ENCODE measurements around the gene TJP3. TPM values are rescaled to one million over a fixed set of nuclear protein-coding genes. Genes with fewer than 3 reads are reported as not detected.
A peak's percentile ranks its signal among the peaks of the same experiment; 100 is the strongest.
"Not testable (repeated sequence)": the region's sequence is repeated elsewhere in the genome, so short reads cannot be mapped to it uniquely, and the experiment has no call there.

TJP3 gene
- total and polyA plus RNA-seq, 2 donors = 1.4 to 3.3 TPM

DNA sequence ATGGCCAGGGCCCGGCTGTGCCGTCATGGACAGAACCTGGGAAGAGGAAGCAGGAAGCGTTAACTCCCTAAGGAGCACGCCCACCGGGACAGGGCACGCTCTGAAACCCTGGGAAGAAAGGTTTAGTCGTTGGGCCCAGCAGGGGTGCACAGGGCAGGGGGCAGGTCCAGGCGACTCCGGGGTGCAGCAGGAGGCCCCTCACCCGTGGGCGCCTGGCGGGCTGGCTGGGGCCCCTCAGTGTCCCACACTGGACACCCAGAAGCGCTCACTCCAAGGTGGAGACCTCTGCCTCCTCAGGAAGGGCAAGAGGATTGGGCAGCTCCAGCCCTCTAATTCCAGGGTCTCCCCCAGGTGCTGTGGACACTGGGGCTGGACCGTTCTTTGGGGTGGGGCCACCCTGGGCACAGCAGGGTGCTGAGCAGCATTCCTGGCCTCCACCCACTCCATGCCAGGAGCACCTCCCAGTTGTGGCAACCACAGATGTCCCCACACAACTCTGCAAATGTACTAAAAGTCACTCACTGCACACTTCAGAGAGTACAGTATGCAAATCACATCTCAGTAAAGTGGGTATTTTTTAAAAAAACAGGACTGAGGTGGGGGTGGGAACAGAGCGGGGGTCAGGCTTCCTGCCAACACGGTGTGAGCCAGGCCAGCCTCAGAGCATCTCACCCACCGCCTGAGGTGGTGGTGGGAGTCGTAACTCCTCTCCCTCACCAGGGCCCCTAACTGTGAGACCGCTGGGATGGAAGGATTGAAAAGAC lies 43.1 kb upstream of the TJP3 start:
- H3K9me3 ChIP-seq (ENCODE audit: control insufficient read depth in 2 of 2, insufficient read depth in 1 of 2, low read length in 1 of 2) = peaks cover 0 to 6% of the 10 kb centered on the region in 2 donors
- DNase-seq (ENCODE audit: low read depth in 6 of 9, low spot score in 9 of 9) = no peak
- H3K27ac ChIP-seq (ENCODE audit: low read depth in 1 of 2, low read length in 1 of 2) = no peak overlapping the region
- WGBS = 94% methylated on average over 19 of the region's 19 CpGs
- H3K36me3 ChIP-seq (ENCODE audit: control insufficient read depth in 2 of 2, insufficient read depth in 2 of 2, low read length in 1 of 2) = peaks cover 17 to 37% of the 10 kb centered on the region in 2 donors
- no peak overlapping the region for H3K4me3 ChIP-seq (ENCODE audit: low read length in 2 of 2)
- H3K4me1 ChIP-seq (ENCODE audit: control insufficient read depth in 2 of 2, insufficient read depth in 2 of 2, low read length in 2 of 2) = no peaks in the 10 kb centered on the region
- H3K27me3 ChIP-seq (ENCODE audit: control insufficient read depth in 2 of 2, insufficient read depth in 1 of 2, low read length in 1 of 2) = peaks cover 0 to 1% of the 10 kb centered on the region in 2 donors

DNA sequence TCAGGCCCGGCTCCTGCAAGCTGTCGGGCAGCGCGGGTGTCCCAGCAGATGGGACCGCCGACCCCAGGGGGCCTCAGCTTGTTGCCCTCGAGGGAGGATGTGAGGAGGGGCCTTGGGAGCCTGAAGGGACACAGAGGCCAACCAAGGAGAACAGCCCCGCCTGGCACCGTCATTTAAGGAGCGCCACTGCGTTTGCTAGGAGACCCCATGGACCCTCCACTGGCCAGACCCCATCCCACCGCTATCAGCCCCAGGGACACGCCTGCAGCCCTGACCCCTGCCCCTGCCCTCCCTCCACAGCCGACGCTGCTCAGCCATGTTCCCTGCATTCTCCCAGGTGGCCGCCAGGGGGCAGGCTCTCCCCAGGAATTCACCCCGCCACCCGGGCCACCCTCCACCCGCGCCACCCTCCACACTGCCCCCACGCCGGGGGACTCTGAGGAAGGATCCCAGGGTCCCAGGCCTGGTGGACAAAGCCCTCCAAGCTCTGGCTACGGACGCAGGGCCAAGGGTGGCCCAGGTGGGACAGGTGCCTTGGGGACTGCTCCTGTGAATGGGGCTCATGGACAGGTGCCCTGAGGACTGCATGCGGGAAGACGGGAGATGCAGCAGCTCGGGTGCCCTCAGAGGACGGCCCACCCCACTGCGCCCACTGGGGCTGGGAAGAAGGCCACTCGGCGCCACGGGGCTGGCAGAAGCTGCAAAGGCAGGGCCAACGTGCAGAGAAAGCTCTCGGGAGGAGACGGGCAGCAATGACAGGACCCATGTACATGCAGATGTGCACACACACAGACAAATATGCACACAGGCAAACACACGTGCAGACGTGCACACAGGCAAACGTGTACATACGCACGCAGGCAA lies 42.3 kb upstream of the TJP3 start:
- Histone ChIP-seq H3K4me3 (ENCODE audit: low read length in 2 of 2) (no peak overlapping the region), H3K27ac (ENCODE audit: low read depth in 1 of 2, low read length in 1 of 2) (no peak overlapping the region), H3K27me3 (ENCODE audit: control insufficient read depth in 2 of 2, insufficient read depth in 1 of 2, low read length in 1 of 2) (peaks cover 4 to 10% of the 10 kb centered on the region in 2 donors), H3K9me3 (ENCODE audit: control insufficient read depth in 2 of 2, insufficient read depth in 1 of 2, low read length in 1 of 2) (peaks cover 0 to 6% of the 10 kb centered on the region in 2 donors), H3K4me1 (ENCODE audit: control insufficient read depth in 2 of 2, insufficient read depth in 2 of 2, low read length in 2 of 2) (peaks cover 0 to 2% of the 10 kb centered on the region in 2 donors), H3K36me3 (ENCODE audit: control insufficient read depth in 2 of 2, insufficient read depth in 2 of 2, low read length in 1 of 2) (peaks cover 13 to 37% of the 10 kb centered on the region in 2 donors)
- WGBS = 58% methylated on average over 40 of the region's 40 CpGs
- peak; percentile 6 to 58 (median 43) for DNase-seq (ENCODE audit: low read depth in 6 of 9, low spot score in 9 of 9)

- 96% methylated on average over 14 of the region's 14 CpGs for WGBS
- peaks cover 10 to 16% of the 10 kb centered on the region in 2 donors for H3K27me3 ChIP-seq (ENCODE audit: control insufficient read depth in 2 of 2, insufficient read depth in 1 of 2, low read length in 1 of 2)
- H3K9me3 ChIP-seq (ENCODE audit: control insufficient read depth in 2 of 2, insufficient read depth in 1 of 2, low read length in 1 of 2); H3K4me3 ChIP-seq (ENCODE audit: low read length in 2 of 2); H3K4me1 ChIP-seq (ENCODE audit: control insufficient read depth in 2 of 2, insufficient read depth in 2 of 2, low read length in 2 of 2); DNase-seq (ENCODE audit: low read depth in 6 of 9, low spot score in 9 of 9); H3K27ac ChIP-seq (ENCODE audit: low read depth in 1 of 2, low read length in 1 of 2): not testable (repeated sequence)
- H3K36me3 ChIP-seq (ENCODE audit: control insufficient read depth in 2 of 2, insufficient read depth in 2 of 2, low read length in 1 of 2) = peaks cover 13 to 34% of the 10 kb centered on the region in 2 donors
These were observed 41.7 kb upstream of the TJP3 start for GRCh38 chr19:3666545-3666856.

DNA sequence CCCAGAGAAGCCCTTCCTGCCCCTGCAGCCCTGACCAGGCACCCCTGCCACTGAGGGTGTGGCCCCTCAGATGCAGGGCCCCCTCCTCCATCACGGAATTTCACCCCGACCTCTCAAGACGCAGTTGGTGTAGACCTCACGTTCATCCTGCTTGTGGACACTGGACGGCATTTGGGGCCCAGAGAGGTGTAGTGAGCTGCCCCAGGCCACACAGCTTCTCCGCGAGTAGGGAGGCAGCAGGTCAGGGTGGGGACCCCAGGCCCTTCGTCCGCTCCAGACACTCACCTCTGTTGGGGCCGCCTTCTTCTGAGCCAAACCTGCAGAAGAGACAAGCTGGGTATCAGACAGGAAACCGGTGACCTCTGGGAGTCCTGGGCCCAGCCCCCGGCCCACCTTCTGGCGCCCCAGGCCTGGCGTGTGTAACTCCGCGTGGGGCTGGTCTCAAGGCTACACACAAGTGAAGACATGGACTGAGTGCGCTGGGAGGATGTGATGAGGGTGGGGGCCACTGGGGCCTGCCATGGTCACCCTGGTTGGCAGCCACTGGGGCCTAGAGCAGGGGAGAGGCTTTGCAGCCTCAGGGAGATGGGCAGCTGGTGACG lies 41.0 kb upstream of the TJP3 start:
- Histone ChIP-seq H3K4me3 (ENCODE audit: low read length in 2 of 2) (no peak overlapping the region), H3K27ac (ENCODE audit: low read depth in 1 of 2, low read length in 1 of 2) (no peak overlapping the region), H3K27me3 (ENCODE audit: control insufficient read depth in 2 of 2, insufficient read depth in 1 of 2, low read length in 1 of 2) (peaks cover 17 to 22% of the 10 kb centered on the region in 2 donors), H3K36me3 (ENCODE audit: control insufficient read depth in 2 of 2, insufficient read depth in 2 of 2, low read length in 1 of 2) (peaks cover 13 to 27% of the 10 kb centered on the region in 2 donors), H3K4me1 (ENCODE audit: control insufficient read depth in 2 of 2, insufficient read depth in 2 of 2, low read length in 2 of 2) (peaks cover 2 to 13% of the 10 kb centered on the region in 2 donors), H3K9me3 (ENCODE audit: control insufficient read depth in 2 of 2, insufficient read depth in 1 of 2, low read length in 1 of 2) (peaks cover 0 to 4% of the 10 kb centered on the region in 2 donors)
- DNase-seq (ENCODE audit: low read depth in 6 of 9, low spot score in 9 of 9) = no peak
- WGBS = 94% methylated on average over 18 of the region's 18 CpGs

DNA sequence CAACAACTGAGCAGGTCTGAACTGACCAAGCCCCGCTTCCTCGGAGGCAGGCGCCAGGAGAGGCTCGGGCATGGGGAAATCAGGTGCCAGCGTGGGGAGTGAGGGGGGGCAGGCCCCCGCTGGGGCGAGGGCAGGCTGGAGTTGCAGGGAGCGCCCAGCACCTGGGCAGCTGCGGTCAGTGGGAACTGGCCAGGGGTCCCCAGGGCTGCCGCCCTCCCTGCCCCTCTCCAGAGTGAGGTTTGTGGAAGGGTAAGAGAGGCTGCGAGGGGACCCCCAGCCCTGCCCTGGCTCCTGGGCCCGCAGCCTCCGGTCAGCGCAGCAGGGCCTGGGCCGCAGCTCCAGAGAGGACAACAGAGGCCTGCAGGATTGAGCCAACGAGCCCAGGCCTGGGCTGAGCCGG lies 40.4 kb upstream of the TJP3 start:
- DNase-seq (ENCODE audit: low read depth in 6 of 9, low spot score in 9 of 9) = no peak
- 96% methylated on average over 17 of the region's 17 CpGs for WGBS
- H3K4me3 ChIP-seq (ENCODE audit: low read length in 2 of 2) = no peak overlapping the region
- peaks cover 19 to 28% of the 10 kb centered on the region in 2 donors for H3K27me3 ChIP-seq (ENCODE audit: control insufficient read depth in 2 of 2, insufficient read depth in 1 of 2, low read length in 1 of 2)
- peaks cover 13 to 27% of the 10 kb centered on the region in 2 donors for H3K36me3 ChIP-seq (ENCODE audit: control insufficient read depth in 2 of 2, insufficient read depth in 2 of 2, low read length in 1 of 2)
- H3K27ac ChIP-seq (ENCODE audit: low read depth in 1 of 2, low read length in 1 of 2) = no peak overlapping the region
- H3K9me3 ChIP-seq (ENCODE audit: control insufficient read depth in 2 of 2, insufficient read depth in 1 of 2, low read length in 1 of 2) = peaks cover 0 to 4% of the 10 kb centered on the region in 2 donors
- H3K4me1 ChIP-seq (ENCODE audit: control insufficient read depth in 2 of 2, insufficient read depth in 2 of 2, low read length in 2 of 2) = peaks cover 2 to 13% of the 10 kb centered on the region in 2 donors

GRCh38 chr19:3668331-3669081 lies 39.7 kb upstream of the TJP3 start:
- H3K27me3 ChIP-seq (ENCODE audit: control insufficient read depth in 2 of 2, insufficient read depth in 1 of 2, low read length in 1 of 2) = peaks cover 19 to 31% of the 10 kb centered on the region in 2 donors
- H3K9me3 ChIP-seq (ENCODE audit: control insufficient read depth in 2 of 2, insufficient read depth in 1 of 2, low read length in 1 of 2) = peaks cover 0 to 4% of the 10 kb centered on the region in 2 donors
- H3K4me3 ChIP-seq (ENCODE audit: low read length in 2 of 2) = no peak overlapping the region
- no peak for DNase-seq (ENCODE audit: low read depth in 6 of 9, low spot score in 9 of 9)
- no peak overlapping the region for H3K27ac ChIP-seq (ENCODE audit: low read depth in 1 of 2, low read length in 1 of 2)
- H3K4me1 ChIP-seq (ENCODE audit: control insufficient read depth in 2 of 2, insufficient read depth in 2 of 2, low read length in 2 of 2) = peaks cover 2 to 13% of the 10 kb centered on the region in 2 donors
- H3K36me3 ChIP-seq (ENCODE audit: control insufficient read depth in 2 of 2, insufficient read depth in 2 of 2, low read length in 1 of 2) = peaks cover 10 to 21% of the 10 kb centered on the region in 2 donors
- 95% methylated on average over 34 of the region's 34 CpGs for WGBS

DNA sequence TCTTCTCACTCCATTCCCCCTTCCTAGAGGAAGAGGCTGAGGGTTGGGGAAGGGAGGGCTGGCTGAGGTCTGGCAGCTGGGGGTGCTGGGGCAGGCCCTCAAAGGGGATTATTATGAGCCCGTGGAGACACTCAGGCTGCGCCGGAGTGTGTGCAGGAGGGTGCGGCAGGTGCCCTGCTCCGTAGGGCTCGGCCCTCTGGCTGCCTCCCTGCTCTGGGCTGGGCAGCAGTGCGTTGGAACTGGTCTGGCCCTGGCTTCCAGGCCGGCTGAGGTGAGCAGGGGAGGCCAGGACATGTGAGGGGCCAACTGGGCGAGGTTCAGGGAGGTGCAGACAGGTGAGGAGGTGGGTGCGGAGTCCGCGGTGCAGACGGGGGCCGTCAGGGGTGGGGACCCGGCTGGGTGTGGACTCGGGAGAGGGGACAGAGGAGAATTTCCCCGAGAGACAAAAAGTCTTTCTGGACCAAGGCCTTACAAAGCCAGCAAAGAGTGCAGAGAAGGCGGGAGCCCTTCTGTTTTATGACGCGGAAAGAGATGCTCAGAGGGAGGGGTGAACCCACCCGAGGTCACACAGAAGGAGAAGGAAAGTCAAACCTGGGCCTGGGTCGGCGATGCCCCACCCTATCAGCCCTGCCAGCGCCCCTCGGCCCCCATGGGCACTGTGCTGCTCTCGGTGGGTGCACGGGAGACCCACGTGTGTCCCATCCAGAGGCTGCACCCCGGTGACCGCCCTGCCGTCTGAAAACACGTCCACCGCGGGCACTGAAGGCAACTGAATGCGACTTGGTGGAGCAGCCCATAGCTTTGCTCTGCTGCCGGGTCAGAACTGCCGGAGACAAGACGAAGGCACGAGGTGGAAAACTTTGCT lies 38.9 kb upstream of the TJP3 start:
- peaks cover 0 to 4% of the 10 kb centered on the region in 2 donors for H3K9me3 ChIP-seq (ENCODE audit: control insufficient read depth in 2 of 2, insufficient read depth in 1 of 2, low read length in 1 of 2)
- peaks cover 8 to 15% of the 10 kb centered on the region in 2 donors for H3K36me3 ChIP-seq (ENCODE audit: control insufficient read depth in 2 of 2, insufficient read depth in 2 of 2, low read length in 1 of 2)
- H3K27ac ChIP-seq (ENCODE audit: low read depth in 1 of 2, low read length in 1 of 2) = no peak overlapping the region
- no peak for DNase-seq (ENCODE audit: low read depth in 6 of 9, low spot score in 9 of 9)
- no peak overlapping the region for H3K4me3 ChIP-seq (ENCODE audit: low read length in 2 of 2)
- 95% methylated on average over 39 of the region's 39 CpGs for WGBS
- H3K27me3 ChIP-seq (ENCODE audit: control insufficient read depth in 2 of 2, insufficient read depth in 1 of 2, low read length in 1 of 2) = peaks cover 19 to 31% of the 10 kb centered on the region in 2 donors
- peaks cover 2 to 13% of the 10 kb centered on the region in 2 donors for H3K4me1 ChIP-seq (ENCODE audit: control insufficient read depth in 2 of 2, insufficient read depth in 2 of 2, low read length in 2 of 2)

Data from thymus (tissue), 11 donors.